Muscle of arm (tissue), 14 donors: ENCODE data around the gene SFTPB. TPM values are rescaled to one million over a fixed set of nuclear protein-coding genes. Genes with fewer than 3 reads are reported as not detected.
"Not testable (repeated sequence)": the region's sequence is repeated elsewhere in the genome, so short reads cannot be mapped to it uniquely, and the experiment has no call there.

Experiments
- DNase-seq: peaks from one replicate; pipeline ENCODE4 v3.0.0-alpha.2; 2013
- long read RNA-seq, 11 donors: transcript quantifications; one replicate each; lab custom pipeline, GENCODE V29; 2026
- polyA plus RNA-seq, 12 donors: library from polyadenylated mRNA; unstranded; fragments of 120-200 nt; gene quantifications; one replicate each; pipeline ENCODE4 v1.2.1, GENCODE V29; 2013; ENCODE audit not compliant: insufficient read length in 12 of 12

SFTPB gene
- under 1 TPM in 7 of 12 donors, not detected in 5; 0.04 to 0.23 (median 0.08) TPM for polyA plus RNA-seq
- long read RNA-seq, donor 1 = 0 reads
- long read RNA-seq, donor 2 = 0 reads
- long read RNA-seq, donor 3 = 0 reads
- long read RNA-seq, donor 4 = 0 reads
- long read RNA-seq, donor 5, partial matches to known transcripts = 0 of 1 reads
- long read RNA-seq, donor 5, other reads (novel, unspliced or antisense) = 0 of 1 reads
- long read RNA-seq, donor 6 = 0 reads
- long read RNA-seq, donor 7 = 0 reads
- long read RNA-seq, donor 8, partial matches to known transcripts = 0 of 2 reads
- long read RNA-seq, donor 8, other reads (novel, unspliced or antisense) = 0 of 2 reads
- long read RNA-seq, donor 9 = 0 reads
- long read RNA-seq, donor 10 = 0 reads
- long read RNA-seq, donor 11 = 0 reads

GRCh38 chr2:85668009-85668856, at the start of gene SFTPB:
Gene SFTPB, minus strand, starts transcription at chr2:85668199. Its CDS starts 16 bp downstream, at chr2:85668183.
- no peak for DNase-seq

- DNase-seq = no peak
These were observed 49.5 kb upstream of the SFTPB start for GRCh38 chr2:85717308-85718008.

- DNase-seq = no peak
These were observed 48.4 kb upstream of the SFTPB start for GRCh38 chr2:85716346-85716914.

GRCh38 chr2:85714841-85715240, 46.8 kb upstream of the SFTPB start:
- DNase-seq = no peak

DNA sequence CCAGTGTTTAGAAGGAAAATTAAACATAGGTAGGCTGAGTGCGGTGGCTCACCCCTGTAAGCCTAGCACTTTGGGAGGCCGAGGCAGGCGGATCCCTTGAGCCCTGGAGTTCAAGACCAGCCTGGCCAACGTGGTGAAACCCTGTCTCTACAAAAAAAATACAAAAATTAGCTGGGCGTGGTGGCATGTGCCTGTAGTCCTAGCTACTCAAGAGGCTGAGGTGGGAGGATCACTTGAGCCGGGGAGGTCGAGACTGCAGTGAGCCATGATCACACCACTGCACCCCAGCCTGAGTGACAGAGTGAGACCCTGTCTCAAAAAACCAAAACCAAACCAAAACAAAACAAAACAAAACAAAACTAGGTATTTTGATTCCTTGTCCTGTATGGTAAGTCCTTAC, 46.4 kb upstream of the SFTPB start:
- not testable (repeated sequence) for DNase-seq

GRCh38 chr2:85713836-85714235, 45.8 kb upstream of the SFTPB start:
- DNase-seq = no peak

GRCh38 chr2:85712849-85713612, 45.0 kb upstream of the SFTPB start:
- DNase-seq = no peak

DNA sequence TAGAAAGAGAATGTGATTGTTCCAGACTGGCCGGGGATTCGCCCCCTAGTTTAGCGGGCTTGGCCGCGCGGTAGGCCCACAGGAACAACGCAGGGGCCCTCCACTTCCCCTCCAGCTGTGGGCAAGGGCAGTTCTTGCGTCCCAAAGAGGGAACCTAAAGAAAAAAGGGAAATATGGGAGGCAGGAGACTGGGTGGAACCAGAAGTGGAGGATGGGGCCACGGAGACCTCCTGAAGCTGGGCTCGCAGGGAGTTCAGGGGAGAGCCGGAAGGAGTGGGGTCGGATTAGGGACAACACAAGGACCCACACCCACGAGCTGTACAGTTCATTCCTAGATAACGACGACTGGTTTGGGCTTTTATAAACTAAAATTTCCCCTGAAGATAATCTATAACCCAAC, 44.3 kb upstream of the SFTPB start:
- no peak for DNase-seq

DNA sequence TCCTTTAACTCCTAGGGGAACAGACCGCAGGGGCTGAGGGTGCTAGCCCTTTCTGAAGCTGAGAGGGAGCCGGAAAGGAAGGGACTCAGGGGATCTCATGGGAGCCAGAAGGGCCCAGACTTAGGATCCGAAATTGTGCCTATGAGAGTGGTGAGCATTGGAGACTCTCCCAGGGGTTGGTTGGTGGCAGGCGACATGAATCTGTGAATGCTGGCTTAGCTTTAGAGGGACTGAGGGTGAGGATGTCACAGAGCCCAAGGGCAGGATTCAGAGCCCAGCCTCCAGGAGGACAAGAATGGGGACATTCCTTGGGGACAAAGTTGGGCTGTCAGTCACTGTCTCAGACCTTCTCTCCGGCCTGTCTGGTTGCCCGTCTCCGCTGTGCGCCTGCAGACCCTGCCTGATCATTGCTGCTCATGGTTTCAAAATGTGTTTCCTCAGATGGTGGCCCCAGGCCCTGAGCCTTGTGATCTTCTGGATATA, 43.6 kb upstream of the SFTPB start:
- DNase-seq = no peak

- no peak for DNase-seq
These were observed 42.9 kb upstream of the SFTPB start for GRCh38 chr2:85710687-85711577.

GRCh38 chr2:85709401-85709811, 41.4 kb upstream of the SFTPB start:
- DNase-seq = no peak

DNA sequence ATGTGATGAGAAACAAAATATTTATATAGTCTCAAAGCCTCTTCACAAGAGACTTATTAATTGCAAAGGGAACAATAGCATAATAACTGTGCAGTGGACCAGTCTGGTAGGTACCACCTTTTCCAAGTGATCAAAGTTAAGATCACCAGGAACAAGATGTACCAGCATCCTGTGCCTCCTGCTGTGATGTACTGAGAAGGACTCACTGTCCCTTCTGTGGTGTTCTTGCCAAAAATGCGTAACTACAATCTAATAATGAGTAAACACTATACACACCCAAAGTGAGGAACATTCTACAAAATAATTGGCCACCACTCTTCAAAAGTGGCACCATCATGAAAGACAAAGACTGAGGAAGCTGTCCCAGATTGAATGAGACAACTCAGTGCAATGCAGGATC, 40.6 kb upstream of the SFTPB start:
- no peak for DNase-seq

- peak; percentile 80 for DNase-seq
These were observed 39.3 kb upstream of the SFTPB start for GRCh38 chr2:85707304-85707703.

GRCh38 chr2:85706599-85707296, 38.7 kb upstream of the SFTPB start:
- DNase-seq = no peak

GRCh38 chr2:85706063-85706462, 38.1 kb upstream of the SFTPB start:
- no peak for DNase-seq

GRCh38 chr2:85705680-85706039, 37.7 kb upstream of the SFTPB start:
- no peak for DNase-seq

- DNase-seq = no peak
These were observed 37.0 kb upstream of the SFTPB start for GRCh38 chr2:85704800-85705679.

GRCh38 chr2:85704038-85704437, 36.0 kb upstream of the SFTPB start:
- DNase-seq = no peak
